ENCODE data around the gene TRIM22.

GRCh38 chr11:5690216-5690615, 626 bp downstream of the TRIM22 start:
- TF ChIP-seq USF1 (IDR thresholded peaks at IDR 0.05) (no peak), TAF1 (IDR thresholded peaks at IDR 0.05; ENCODE audit: low read depth) (no peak), EP300 (IDR thresholded peaks at IDR 0.05; ENCODE audit: borderline replicate concordance) (no peak), CREB1 (IDR thresholded peaks at IDR 0.05; ENCODE audit: low read depth) (no peak), ZBTB7A (IDR thresholded peaks at IDR 0.05; ENCODE audit: low read depth) (no peak), REST (IDR thresholded peaks at IDR 0.05; ENCODE audit: low read depth) (no peak), CEBPB (IDR thresholded peaks at IDR 0.05) (no peak), YY1 (IDR thresholded peaks at IDR 0.05; ENCODE audit: low read depth) (no peak), TCF12 (IDR thresholded peaks at IDR 0.05; ENCODE audit: low read depth) (no peak), MAX (IDR thresholded peaks at IDR 0.05) (no peak), RAD21 (IDR thresholded peaks at IDR 0.05; ENCODE audit: low read depth) (no peak)
